Liver (tissue), 3 donors: ENCODE measurements around the gene ZSCAN2.

ENCODE experiments used
- ATF3 ChIP-seq: IDR thresholded peaks from 2 replicates; pipeline ENCODE4 v1.6.1; 2016; ENCODE audit warnings: antibody characterized with exemption
- EGR1 ChIP-seq, 2 donors: IDR thresholded peaks; 2 replicates each; pipeline ENCODE4 v1.6.1; 2016 to 2018; ENCODE audit warnings: antibody characterized with exemption in 2 of 2, low read depth in 2 of 2
- HNF4A ChIP-seq, 2 donors: conservative IDR thresholded peaks; 2 replicates each; pipeline ENCODE4 v1.6.1; 2016; ENCODE audit warnings: antibody characterized with exemption in 2 of 2, mild to moderate bottlenecking in 2 of 2
- HNF4G ChIP-seq: IDR thresholded peaks from 2 replicates; pipeline ENCODE4 v1.6.1; 2016; ENCODE audit warnings: antibody characterized with exemption
- JUND ChIP-seq, 2 donors: IDR thresholded peaks; 2 replicates each; pipeline ENCODE4 v1.6.1; 2016; ENCODE audit warnings: antibody characterized with exemption in 2 of 2
- MAX ChIP-seq: IDR thresholded peaks from 2 replicates; pipeline ENCODE4 v1.6.1; 2016; ENCODE audit warnings: antibody characterized with exemption
- RAD21 ChIP-seq, 2 donors: IDR thresholded peaks; 2 replicates each; pipeline ENCODE4 v1.6.1; 2016; ENCODE audit warnings: antibody characterized with exemption in 2 of 2, mild to moderate bottlenecking in 2 of 2
- YY1 ChIP-seq: IDR thresholded peaks from 2 replicates; pipeline ENCODE4 v1.6.1; 2016; ENCODE audit warnings: antibody characterized with exemption, mild to moderate bottlenecking
- TF ChIP-seq, protein P1 (sequence below): fragments of 150-350 bp; IDR thresholded peaks from 2 replicates; pipeline ENCODE4 v1.5.1; 2017; ENCODE audit warnings: improper control_type of control experiment, low read depth, low read length; ENCODE audit not compliant: missing input control
- TF ChIP-seq, protein P2 (sequence below): IDR thresholded peaks from 2 replicates; pipeline ENCODE4 v1.6.1; 2016; ENCODE audit warnings: antibody characterized with exemption, mild to moderate bottlenecking
- donor health status: healthy.
- donor health status: healthy.

DNA sequence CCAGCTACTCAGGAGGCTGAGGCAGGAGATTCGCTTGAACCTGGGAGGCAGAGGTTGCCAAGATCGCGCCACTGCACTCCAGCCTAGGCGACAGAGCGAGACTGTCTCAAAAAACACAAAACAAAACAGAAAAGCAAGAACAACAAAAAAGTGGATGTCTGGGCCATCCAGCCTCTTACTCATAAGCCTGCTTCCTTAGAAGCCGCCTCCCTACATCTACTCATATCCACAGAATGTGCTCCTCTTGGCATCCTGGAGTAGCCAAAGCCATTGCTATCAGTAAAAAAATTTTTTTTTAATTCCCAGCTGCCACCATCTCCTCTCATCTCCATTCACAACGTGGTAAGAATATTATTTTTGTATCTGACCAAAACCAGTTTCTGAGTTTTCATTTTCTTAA lies 10.8 kb downstream of the ZSCAN2 start:
- TF ChIP-seq, protein P1, sequence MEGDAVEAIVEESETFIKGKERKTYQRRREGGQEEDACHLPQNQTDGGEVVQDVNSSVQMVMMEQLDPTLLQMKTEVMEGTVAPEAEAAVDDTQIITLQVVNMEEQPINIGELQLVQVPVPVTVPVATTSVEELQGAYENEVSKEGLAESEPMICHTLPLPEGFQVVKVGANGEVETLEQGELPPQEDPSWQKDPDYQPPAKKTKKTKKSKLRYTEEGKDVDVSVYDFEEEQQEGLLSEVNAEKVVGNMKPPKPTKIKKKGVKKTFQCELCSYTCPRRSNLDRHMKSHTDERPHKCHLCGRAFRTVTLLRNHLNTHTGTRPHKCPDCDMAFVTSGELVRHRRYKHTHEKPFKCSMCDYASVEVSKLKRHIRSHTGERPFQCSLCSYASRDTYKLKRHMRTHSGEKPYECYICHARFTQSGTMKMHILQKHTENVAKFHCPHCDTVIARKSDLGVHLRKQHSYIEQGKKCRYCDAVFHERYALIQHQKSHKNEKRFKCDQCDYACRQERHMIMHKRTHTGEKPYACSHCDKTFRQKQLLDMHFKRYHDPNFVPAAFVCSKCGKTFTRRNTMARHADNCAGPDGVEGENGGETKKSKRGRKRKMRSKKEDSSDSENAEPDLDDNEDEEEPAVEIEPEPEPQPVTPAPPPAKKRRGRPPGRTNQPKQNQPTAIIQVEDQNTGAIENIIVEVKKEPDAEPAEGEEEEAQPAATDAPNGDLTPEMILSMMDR = no peak
- TF ChIP-seq, protein P2, sequence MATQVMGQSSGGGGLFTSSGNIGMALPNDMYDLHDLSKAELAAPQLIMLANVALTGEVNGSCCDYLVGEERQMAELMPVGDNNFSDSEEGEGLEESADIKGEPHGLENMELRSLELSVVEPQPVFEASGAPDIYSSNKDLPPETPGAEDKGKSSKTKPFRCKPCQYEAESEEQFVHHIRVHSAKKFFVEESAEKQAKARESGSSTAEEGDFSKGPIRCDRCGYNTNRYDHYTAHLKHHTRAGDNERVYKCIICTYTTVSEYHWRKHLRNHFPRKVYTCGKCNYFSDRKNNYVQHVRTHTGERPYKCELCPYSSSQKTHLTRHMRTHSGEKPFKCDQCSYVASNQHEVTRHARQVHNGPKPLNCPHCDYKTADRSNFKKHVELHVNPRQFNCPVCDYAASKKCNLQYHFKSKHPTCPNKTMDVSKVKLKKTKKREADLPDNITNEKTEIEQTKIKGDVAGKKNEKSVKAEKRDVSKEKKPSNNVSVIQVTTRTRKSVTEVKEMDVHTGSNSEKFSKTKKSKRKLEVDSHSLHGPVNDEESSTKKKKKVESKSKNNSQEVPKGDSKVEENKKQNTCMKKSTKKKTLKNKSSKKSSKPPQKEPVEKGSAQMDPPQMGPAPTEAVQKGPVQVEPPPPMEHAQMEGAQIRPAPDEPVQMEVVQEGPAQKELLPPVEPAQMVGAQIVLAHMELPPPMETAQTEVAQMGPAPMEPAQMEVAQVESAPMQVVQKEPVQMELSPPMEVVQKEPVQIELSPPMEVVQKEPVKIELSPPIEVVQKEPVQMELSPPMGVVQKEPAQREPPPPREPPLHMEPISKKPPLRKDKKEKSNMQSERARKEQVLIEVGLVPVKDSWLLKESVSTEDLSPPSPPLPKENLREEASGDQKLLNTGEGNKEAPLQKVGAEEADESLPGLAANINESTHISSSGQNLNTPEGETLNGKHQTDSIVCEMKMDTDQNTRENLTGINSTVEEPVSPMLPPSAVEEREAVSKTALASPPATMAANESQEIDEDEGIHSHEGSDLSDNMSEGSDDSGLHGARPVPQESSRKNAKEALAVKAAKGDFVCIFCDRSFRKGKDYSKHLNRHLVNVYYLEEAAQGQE = no peak
- TF ChIP-seq YY1 = no peak
- no peak for TF ChIP-seq HNF4A (conservative IDR thresholded peaks at IDR 0.05)
- no peak for TF ChIP-seq JUND (IDR thresholded peaks at IDR 0.05)
- TF ChIP-seq ATF3 = no peak
- TF ChIP-seq HNF4G = no peak
- no peak for TF ChIP-seq EGR1 (IDR thresholded peaks at IDR 0.05; ENCODE audit: low read depth in 2 of 2)
- TF ChIP-seq RAD21 (IDR thresholded peaks at IDR 0.05) = no peak
- no peak for TF ChIP-seq MAX
